GM18499 (cell line): ENCODE results near the gene PBRM1.

ENCODE experiments used
- ATAC-seq: cut with Tn5 transposase; IDR thresholded peaks from one replicate; pipeline ENCODE4 v1.9.1; 2021; ENCODE audit warnings: moderate number of reproducible peaks; ENCODE audit not compliant: insufficient read depth, unreplicated experiment

PBRM1 gene

GRCh38 chr3:52539010-52539653 is 146.6 kb downstream of the PBRM1 start:
- no peak for ATAC-seq

GRCh38 chr3:52537726-52538421 is 147.8 kb downstream of the PBRM1 start:
- no peak for ATAC-seq

GRCh38 chr3:52537165-52537620 is 148.5 kb downstream of the PBRM1 start:
- ATAC-seq, result no peak

GRCh38 chr3:52536369-52537164 is 149.1 kb downstream of the PBRM1 start, which contains the start of gene UQCC5:
UQCC5 (plus strand) TSS chr3:52536605; CDS start chr3:52536756, 151 bp downstream.
- ATAC-seq, result peak; percentile 84

- no peak for ATAC-seq
These were observed 149.7 kb downstream of the PBRM1 start for GRCh38 chr3:52536112-52536368.

- ATAC-seq, result no peak
These were observed 150.2 kb downstream of the PBRM1 start for GRCh38 chr3:52535411-52536111.

- ATAC-seq, result no peak
These were observed 151.2 kb downstream of the PBRM1 start for GRCh38 chr3:52534281-52535183.

GRCh38 chr3:52533623-52534280 is 152.0 kb downstream of the PBRM1 start, which contains the start of gene NT5DC2:
NT5DC2 (minus strand) TSS chr3:52533857; CDS start chr3:52533737, 120 bp downstream.
- no peak for ATAC-seq

- ATAC-seq, result no peak
These were observed 152.7 kb downstream of the PBRM1 start for GRCh38 chr3:52532838-52533622.

GRCh38 chr3:52532517-52532837 is 153.2 kb downstream of the PBRM1 start:
- no peak for ATAC-seq

GRCh38 chr3:52531860-52532516 is 153.7 kb downstream of the PBRM1 start:
- no peak for ATAC-seq

- ATAC-seq, result no peak
These were observed 154.5 kb downstream of the PBRM1 start for GRCh38 chr3:52530918-52531826.

GRCh38 chr3:52529376-52530333 is 156.1 kb downstream of the PBRM1 start:
- no peak for ATAC-seq

GRCh38 chr3:52528586-52529375 is 156.9 kb downstream of the PBRM1 start:
- no peak for ATAC-seq
